ENCODE measurements around the gene RGS3.

RGS3 gene

GRCh38 chr9:113574441-113575262 lies 111.1 kb downstream of the RGS3 start:
- DNase-seq: no peak

GRCh38 chr9:113577525-113578261 lies 114.2 kb downstream of the RGS3 start:
- DNase-seq: no peak

- DNase-seq: no peak
Observed at GRCh38 chr9:113578279-113578865, 114.8 kb downstream of the RGS3 start.

GRCh38 chr9:113578882-113579282 lies 115.4 kb downstream of the RGS3 start:
- peak; percentile 78 for DNase-seq

- DNase-seq: peak; percentile 52
Observed at GRCh38 chr9:113579283-113580040, 115.9 kb downstream of the RGS3 start.

GRCh38 chr9:113580041-113580953 lies 116.8 kb downstream of the RGS3 start:
- peak; percentile 78 for DNase-seq

- no peak for DNase-seq
Observed at GRCh38 chr9:113580954-113581311, 117.4 kb downstream of the RGS3 start.

- peak; percentile 84 for DNase-seq
Observed at GRCh38 chr9:113581865-113582697, 118.6 kb downstream of the RGS3 start.

GRCh38 chr9:113582698-113583200 lies 119.2 kb downstream of the RGS3 start:
- no peak for DNase-seq

- DNase-seq: no peak
Observed at GRCh38 chr9:113583511-113584427, 120.2 kb downstream of the RGS3 start.

- DNase-seq: no peak
Observed at GRCh38 chr9:113584428-113585084, 121.0 kb downstream of the RGS3 start.

GRCh38 chr9:113585085-113585442 lies 121.5 kb downstream of the RGS3 start:
- no peak for DNase-seq

GRCh38 chr9:113585555-113585954 lies 122.0 kb downstream of the RGS3 start:
- no peak for DNase-seq

- no peak for DNase-seq
Observed at GRCh38 chr9:113587471-113588031, 124.0 kb downstream of the RGS3 start.

- DNase-seq: no peak
Observed at GRCh38 chr9:113588242-113588810, 124.8 kb downstream of the RGS3 start.

GRCh38 chr9:113588936-113589335 lies 125.4 kb downstream of the RGS3 start:
- no peak for DNase-seq

GRCh38 chr9:113589407-113589806 lies 125.9 kb downstream of the RGS3 start:
- DNase-seq: peak; percentile 24

- DNase-seq: peak; percentile 37
Observed at GRCh38 chr9:113589890-113590289, 126.4 kb downstream of the RGS3 start.

- DNase-seq: no peak
Observed at GRCh38 chr9:113590389-113590788, 126.9 kb downstream of the RGS3 start.

All from CD4-positive, alpha-beta T cell treated with Interferon gamma for 1 hour (primary cell).